MM.1S (cell line): ENCODE results near the gene S100A13.

Source experiments
- EZH2 ChIP-seq: fragments of 300-600 bp; sonication (generic); optimal IDR thresholded peaks from 2 replicates; pipeline ENCODE3; 2017; ENCODE audit warnings: low read depth, mild to moderate bottlenecking, antibody characterized with exemption, low read length, mixed read lengths
- TF ChIP-seq, protein P1 (sequence below): fragments of 300-600 bp; sonication (generic); IDR thresholded peaks from 2 replicates; pipeline ENCODE4 v1.5.1; 2016; ENCODE audit warnings: antibody characterized with exemption, low read length, mixed read lengths

GRCh38 chr1:153629343-153629665 lies 2.0 kb upstream of the S100A13 start:
- no peak for TF ChIP-seq EZH2
- TF ChIP-seq, protein P1, sequence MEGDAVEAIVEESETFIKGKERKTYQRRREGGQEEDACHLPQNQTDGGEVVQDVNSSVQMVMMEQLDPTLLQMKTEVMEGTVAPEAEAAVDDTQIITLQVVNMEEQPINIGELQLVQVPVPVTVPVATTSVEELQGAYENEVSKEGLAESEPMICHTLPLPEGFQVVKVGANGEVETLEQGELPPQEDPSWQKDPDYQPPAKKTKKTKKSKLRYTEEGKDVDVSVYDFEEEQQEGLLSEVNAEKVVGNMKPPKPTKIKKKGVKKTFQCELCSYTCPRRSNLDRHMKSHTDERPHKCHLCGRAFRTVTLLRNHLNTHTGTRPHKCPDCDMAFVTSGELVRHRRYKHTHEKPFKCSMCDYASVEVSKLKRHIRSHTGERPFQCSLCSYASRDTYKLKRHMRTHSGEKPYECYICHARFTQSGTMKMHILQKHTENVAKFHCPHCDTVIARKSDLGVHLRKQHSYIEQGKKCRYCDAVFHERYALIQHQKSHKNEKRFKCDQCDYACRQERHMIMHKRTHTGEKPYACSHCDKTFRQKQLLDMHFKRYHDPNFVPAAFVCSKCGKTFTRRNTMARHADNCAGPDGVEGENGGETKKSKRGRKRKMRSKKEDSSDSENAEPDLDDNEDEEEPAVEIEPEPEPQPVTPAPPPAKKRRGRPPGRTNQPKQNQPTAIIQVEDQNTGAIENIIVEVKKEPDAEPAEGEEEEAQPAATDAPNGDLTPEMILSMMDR: no peak
